GM10248 (cell line): ENCODE measurements around the gene PGM5.

Experiments
- CTCF ChIA-PET: fragments of 300-600 bp; sonication (Branson Sonifier 250); formaldehyde crosslinking; extraction: SDS; loops from one replicate; lab custom pipeline; 2021; ENCODE audit warnings: antibody characterized with exemption; lab: Yijun Ruan, JAX
- POLR2A ChIA-PET: fragments of 350-650 bp; sonication (Branson Sonifier 250); formaldehyde crosslinking; extraction: SDS; loops from one replicate; lab custom pipeline; 2020; ENCODE audit warnings: antibody characterized with exemption; lab: Yijun Ruan, JAX
- DNase-seq: peaks from one replicate; pipeline ENCODE4 v3.0.0; 2012; ENCODE audit errors: extremely low spot score
- TF ChIP-seq, protein P1 (sequence below): IDR thresholded peaks from 2 replicates; pipeline ENCODE4 v1.5.1; 2012; ENCODE audit warnings: mild to moderate bottlenecking, low read depth; ENCODE audit errors: extremely low read depth, missing control alignments, control extremely low read depth

Gene PGM5

GRCh38 chr9:68546596-68547390, 190.4 kb downstream of the PGM5 start:
- DNase-seq = peak; percentile 49
- TF ChIP-seq, protein P1, sequence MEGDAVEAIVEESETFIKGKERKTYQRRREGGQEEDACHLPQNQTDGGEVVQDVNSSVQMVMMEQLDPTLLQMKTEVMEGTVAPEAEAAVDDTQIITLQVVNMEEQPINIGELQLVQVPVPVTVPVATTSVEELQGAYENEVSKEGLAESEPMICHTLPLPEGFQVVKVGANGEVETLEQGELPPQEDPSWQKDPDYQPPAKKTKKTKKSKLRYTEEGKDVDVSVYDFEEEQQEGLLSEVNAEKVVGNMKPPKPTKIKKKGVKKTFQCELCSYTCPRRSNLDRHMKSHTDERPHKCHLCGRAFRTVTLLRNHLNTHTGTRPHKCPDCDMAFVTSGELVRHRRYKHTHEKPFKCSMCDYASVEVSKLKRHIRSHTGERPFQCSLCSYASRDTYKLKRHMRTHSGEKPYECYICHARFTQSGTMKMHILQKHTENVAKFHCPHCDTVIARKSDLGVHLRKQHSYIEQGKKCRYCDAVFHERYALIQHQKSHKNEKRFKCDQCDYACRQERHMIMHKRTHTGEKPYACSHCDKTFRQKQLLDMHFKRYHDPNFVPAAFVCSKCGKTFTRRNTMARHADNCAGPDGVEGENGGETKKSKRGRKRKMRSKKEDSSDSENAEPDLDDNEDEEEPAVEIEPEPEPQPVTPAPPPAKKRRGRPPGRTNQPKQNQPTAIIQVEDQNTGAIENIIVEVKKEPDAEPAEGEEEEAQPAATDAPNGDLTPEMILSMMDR = no peak

GRCh38 chr9:68547417-68547816, 191.0 kb downstream of the PGM5 start:
- ChIA-PET POLR2A (no interaction called here), CTCF (interaction anchor here (1.2 to 3.6 kb wide), 2 partner anchors 12 to 20 kb away, joined by 5 to 12 read pairs; no protein-coding TSS in a partner anchor)
- TF ChIP-seq, protein P1 = no peak
- no peak for DNase-seq

More at GRCh38 chr9:68546596-68547390, 190.4 kb downstream of the PGM5 start:
- POLR2A ChIA-PET = no interaction called here
- CTCF ChIA-PET = interaction anchor here (1.2 to 3.6 kb wide), 2 partner anchors 13 to 21 kb away, joined by 5 to 12 read pairs; no protein-coding TSS in a partner anchor

- TF ChIP-seq, protein P1 = no peak
- no peak for DNase-seq
- POLR2A ChIA-PET = no interaction called here
- CTCF ChIA-PET = interaction anchor here (1.1 to 1.6 kb wide), 3 partner anchors 8 to 20 kb away, joined by 3 to 18 read pairs (median 4); no protein-coding TSS in a partner anchor
These were observed 191.8 kb downstream of the PGM5 start for GRCh38 chr9:68548241-68548640.

DNA sequence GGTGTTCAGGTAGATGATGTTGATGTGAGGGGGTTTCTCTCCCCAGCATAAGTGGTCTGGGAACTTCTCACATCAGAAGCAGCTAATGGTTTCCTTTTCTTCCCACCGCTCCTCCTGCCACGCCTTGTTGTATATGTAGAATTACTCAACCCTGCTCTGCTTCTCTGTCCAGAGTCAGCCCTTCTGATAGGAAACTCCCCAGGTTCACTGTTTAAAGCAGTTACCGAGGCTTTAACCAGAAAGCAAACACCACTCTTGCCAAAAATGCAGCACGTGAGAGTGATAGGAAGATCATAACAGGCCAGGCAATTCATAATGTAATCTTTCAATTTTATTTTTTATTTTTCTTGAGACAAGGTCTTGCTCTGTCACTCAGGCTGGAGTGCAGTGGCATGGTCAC, 194.8 kb downstream of the PGM5 start:
- POLR2A ChIA-PET = no interaction called here
- CTCF ChIA-PET = interaction anchor here (1.1 to 2.0 kb wide), 3 partner anchors 10 to 448 kb away, joined by 4 to 24 read pairs (median 11); no protein-coding TSS in a partner anchor
- no peak for DNase-seq
- TF ChIP-seq, protein P1 = no peak

- POLR2A ChIA-PET = no interaction called here
These were observed 196.5 kb downstream of the PGM5 start for GRCh38 chr9:68552700-68553476.

More at GRCh38 chr9:68552700-68553476, 196.5 kb downstream of the PGM5 start:
- no peak for DNase-seq
- TF ChIP-seq, protein P1 = no peak
- CTCF ChIA-PET = interaction anchor here (12.1 kb wide), 1 partner anchor 18 kb away, joined by 131 read pairs; no protein-coding TSS in a partner anchor
